Measurements from ENCODE around the gene OPRD1.

DNA sequence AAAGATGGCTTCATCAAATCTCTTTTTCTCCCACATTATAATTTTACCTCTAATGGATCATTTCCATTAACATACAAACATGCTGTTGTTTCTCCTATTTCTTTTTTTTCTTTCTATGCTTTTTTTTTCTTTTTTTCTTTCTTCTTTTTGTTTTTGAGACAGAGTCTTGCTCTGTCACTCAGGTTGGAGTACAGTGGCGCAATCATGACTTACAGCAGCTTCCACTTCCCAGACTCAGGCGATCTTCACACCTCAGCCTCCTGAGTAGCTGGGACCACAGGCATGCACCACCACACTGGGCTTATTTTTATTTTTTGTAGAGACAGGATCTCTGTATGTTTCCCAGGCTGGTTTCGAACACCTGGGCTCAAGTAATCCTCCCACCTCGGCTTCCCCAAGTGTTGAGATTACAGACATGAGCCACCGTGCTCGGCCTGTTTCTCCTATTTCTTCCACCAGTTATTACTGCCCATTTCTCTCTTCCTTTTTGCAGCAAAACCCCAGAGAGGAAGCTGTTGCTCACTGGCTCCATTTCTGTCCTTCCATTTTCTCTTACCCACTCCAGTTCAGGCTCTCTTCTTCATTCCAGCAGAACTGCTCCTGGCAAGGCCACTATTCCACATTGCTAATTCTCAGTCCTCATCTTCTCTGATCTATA lies 32.1 kb upstream of the OPRD1 start:
- TF ChIP-seq, protein P1, sequence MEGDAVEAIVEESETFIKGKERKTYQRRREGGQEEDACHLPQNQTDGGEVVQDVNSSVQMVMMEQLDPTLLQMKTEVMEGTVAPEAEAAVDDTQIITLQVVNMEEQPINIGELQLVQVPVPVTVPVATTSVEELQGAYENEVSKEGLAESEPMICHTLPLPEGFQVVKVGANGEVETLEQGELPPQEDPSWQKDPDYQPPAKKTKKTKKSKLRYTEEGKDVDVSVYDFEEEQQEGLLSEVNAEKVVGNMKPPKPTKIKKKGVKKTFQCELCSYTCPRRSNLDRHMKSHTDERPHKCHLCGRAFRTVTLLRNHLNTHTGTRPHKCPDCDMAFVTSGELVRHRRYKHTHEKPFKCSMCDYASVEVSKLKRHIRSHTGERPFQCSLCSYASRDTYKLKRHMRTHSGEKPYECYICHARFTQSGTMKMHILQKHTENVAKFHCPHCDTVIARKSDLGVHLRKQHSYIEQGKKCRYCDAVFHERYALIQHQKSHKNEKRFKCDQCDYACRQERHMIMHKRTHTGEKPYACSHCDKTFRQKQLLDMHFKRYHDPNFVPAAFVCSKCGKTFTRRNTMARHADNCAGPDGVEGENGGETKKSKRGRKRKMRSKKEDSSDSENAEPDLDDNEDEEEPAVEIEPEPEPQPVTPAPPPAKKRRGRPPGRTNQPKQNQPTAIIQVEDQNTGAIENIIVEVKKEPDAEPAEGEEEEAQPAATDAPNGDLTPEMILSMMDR (conservative IDR thresholded peaks at IDR 0.05 in 1 of 2, IDR thresholded peaks at IDR 0.05 in 1 of 2; ENCODE audit: extremely low read depth in 1 of 2, insufficient read depth in 1 of 2, low read depth in 1 of 2, low read length in 2 of 2), result no peak
- no peak for TF ChIP-seq EZH2 (IDR thresholded peaks at IDR 0.05; ENCODE audit: borderline replicate concordance, low read length)

Measured in mammary epithelial cell (primary cell).